Measurements from ENCODE around the gene KIAA0825. TPM values are rescaled to one million over a fixed set of nuclear protein-coding genes. Genes with fewer than 3 reads are reported as not detected.

Gene KIAA0825
- 2.9 and 3.4 TPM in 2 replicates for total RNA-seq
- 0.71 TPM for polyA plus RNA-seq (2012)

GRCh38 chr5:94618493-94619328 lies at the start of gene KIAA0825, which contains the start of gene SLF1:
Gene KIAA0825 (minus strand): TSS chr5:94618604. CDS start chr5:94537126, 81,478 bp downstream.
Gene SLF1 (plus strand): TSS chr5:94618669. CDS start chr5:94628811, 10,142 bp downstream.
- peak; percentile 90 for DNase-seq (ENCODE audit: low read depth)

- no peak for DNase-seq (ENCODE audit: low read depth)
Observed at GRCh38 chr5:94667937-94668336, 49.5 kb upstream of the KIAA0825 start.

DNA sequence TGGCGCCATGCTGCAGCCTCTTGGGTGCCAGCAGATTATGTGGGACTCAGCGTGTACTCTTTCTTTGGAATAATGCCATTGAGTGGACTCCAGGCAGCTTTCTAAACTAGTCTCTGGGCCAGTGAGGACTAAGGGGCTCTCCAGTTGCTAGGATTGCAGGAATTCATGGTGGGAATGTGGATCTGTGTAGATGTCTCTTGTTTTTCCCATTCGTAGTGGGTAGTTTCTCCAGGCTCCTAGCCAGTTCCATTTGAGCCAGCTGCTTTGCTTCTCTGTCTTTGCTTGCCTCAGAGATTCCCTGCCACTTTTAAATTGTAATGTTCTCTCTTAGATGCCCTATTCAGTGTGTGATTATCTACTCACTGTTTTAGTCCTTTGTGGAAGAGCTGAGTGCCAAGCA lies 42.7 kb upstream of the KIAA0825 start:
- DNase-seq (ENCODE audit: low read depth), result no peak

DNA sequence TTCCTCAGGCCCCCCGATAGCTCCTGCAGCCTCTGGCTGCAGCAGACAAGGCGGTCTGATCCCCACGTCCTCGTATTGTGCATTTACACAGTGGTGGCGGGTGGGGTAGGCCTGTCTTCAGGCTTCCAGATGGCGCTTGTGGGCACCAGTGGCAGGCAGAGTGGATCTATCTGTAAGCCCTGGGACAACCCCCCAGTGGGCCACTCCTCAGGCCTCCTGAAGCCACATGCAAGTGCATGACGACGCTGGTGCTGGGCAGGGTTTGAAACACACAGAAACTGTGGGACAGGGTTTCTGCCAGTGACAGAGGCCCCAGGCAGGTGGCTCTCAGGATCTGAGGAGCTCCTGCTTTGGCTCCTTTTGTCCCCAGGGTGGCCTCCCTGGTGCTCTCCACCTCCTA lies 42.1 kb upstream of the KIAA0825 start:
- no peak for DNase-seq (ENCODE audit: low read depth)

DNA sequence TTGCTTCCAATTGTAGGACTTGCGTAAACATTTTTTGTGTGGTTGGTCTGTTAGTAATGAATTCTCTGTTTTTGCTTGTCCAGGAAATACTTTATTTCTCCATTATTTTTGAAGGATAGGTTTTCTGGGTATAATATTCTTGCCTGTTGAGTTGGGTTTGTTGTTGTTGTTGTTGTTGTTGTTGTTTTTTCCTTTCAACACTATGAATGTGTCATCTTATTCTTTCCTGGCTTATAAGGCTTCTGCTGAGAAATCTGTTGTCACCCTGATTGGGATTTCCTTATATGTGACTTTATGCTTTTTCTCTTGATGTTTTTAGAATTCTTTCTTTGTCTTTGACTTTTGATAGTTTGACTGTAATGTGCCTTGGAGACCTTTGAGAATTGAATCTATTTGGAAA lies 39.9 kb upstream of the KIAA0825 start:
- no peak for DNase-seq (ENCODE audit: low read depth)

GRCh38 chr5:94649874-94650273 lies 31.5 kb upstream of the KIAA0825 start:
- DNase-seq (ENCODE audit: low read depth), result no peak

- no peak for DNase-seq (ENCODE audit: low read depth)
Observed at GRCh38 chr5:94646758-94647157, 28.4 kb upstream of the KIAA0825 start.

DNA sequence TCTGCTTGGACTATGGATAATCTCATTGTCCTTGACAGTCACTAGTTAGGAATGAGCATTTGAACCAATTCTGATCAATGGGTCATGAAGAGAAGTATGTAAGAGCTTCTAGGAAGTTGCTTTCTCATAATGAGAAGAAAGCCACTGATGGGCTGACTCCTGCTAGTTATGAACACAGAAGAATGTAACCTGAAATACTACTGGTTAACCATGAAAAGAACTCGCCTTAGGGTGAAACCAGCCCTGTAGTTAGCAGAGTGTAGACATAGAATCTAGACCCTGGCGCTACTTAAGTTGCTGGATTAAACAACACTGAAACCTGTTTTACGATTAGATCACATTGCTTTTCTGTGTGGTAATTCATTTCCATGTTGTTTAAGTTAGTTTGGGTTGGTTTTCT lies 26.6 kb upstream of the KIAA0825 start:
- no peak for DNase-seq (ENCODE audit: low read depth)

DNA sequence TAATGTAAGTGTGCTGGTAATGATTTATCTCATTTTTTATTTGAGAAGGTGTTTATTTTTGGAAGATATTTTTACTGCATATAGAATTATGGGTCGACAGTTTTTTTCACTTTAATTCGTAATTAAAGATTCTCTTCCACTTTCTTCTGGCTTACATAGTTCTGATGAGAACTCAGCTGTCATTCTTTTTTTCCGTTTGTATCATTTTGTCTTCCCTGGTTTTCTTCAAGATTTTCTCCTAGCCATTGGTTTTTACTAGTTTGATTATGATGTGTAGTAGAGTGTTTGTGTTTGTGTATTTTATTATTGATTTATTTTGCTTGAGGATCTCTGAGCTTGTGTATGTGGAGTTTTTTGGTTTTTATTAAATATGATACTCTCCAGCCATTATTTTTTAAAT lies 21.8 kb upstream of the KIAA0825 start:
- DNase-seq (ENCODE audit: low read depth), result no peak

- DNase-seq (ENCODE audit: low read depth), result no peak
Observed at GRCh38 chr5:94632024-94632423, 13.6 kb upstream of the KIAA0825 start.

GRCh38 chr5:94627191-94627590 lies 8.8 kb upstream of the KIAA0825 start:
- DNase-seq (ENCODE audit: low read depth), result no peak

- no peak for DNase-seq (ENCODE audit: low read depth)
Observed at GRCh38 chr5:94623877-94624276, 5.5 kb upstream of the KIAA0825 start.

- peak; percentile 52 for DNase-seq (ENCODE audit: low read depth)
Observed at GRCh38 chr5:94623011-94623410, 4.6 kb upstream of the KIAA0825 start.

DNA sequence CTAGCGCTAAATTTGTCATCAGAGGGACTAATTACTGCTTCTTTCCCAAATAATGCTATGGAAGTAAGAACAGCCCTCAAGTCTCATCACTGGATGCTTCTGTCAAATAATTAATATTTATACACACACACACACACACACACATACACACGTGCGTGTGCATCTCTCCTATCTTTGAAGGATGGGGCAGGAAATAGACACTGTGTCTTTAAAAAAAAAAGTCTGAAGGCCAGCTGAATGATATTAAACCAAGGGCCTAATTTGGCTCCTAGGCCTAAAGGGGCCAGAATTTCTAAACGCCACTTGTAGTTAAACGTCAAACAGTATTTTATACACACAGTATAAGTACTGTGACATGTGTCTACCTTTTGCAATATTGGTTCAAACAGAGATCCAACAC lies 3.4 kb upstream of the KIAA0825 start:
- DNase-seq (ENCODE audit: low read depth), result peak; percentile 7

DNA sequence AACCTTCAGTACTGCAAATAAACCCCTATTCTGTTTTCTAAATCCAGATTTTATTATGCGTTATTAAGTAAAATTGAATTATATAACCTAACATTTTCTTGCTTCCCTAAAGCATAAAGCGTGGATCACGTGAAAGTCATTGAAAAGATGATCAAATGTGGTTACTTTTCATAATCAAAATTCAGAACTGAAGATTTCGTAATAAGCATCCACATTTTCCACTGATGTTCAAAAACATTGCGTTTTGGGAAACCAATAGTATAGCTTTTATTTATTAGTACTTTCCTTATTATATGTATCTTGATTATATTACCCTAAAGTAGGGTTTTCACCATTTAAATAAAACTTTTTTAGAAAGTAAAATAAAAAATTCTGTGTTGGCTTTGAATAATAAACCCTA lies 1.9 kb upstream of the KIAA0825 start:
- no peak for DNase-seq (ENCODE audit: low read depth)

GRCh38 chr5:94618029-94618492 lies 343 bp downstream of the KIAA0825 start:
- peak; percentile 68 for DNase-seq (ENCODE audit: low read depth)

DNA sequence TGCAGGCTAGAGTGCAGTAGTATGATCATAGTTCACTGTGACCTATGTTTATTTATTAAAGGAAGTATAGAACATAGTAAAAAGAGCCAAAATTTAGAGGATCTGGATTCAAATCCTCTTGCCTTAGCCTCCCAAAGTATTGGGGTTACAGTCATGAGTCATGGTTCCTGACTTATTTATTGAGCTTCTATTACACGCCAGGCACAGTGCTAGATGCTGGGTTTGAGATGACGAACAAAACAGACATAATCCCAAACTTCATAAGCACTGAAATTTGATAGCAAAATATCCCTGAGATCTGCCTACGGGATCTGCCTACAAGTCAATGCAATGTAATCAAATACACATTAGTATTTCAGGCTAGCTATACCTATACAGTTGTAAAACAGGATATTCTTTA lies 2.5 kb downstream of the KIAA0825 start:
- no peak for DNase-seq (ENCODE audit: low read depth)

DNA sequence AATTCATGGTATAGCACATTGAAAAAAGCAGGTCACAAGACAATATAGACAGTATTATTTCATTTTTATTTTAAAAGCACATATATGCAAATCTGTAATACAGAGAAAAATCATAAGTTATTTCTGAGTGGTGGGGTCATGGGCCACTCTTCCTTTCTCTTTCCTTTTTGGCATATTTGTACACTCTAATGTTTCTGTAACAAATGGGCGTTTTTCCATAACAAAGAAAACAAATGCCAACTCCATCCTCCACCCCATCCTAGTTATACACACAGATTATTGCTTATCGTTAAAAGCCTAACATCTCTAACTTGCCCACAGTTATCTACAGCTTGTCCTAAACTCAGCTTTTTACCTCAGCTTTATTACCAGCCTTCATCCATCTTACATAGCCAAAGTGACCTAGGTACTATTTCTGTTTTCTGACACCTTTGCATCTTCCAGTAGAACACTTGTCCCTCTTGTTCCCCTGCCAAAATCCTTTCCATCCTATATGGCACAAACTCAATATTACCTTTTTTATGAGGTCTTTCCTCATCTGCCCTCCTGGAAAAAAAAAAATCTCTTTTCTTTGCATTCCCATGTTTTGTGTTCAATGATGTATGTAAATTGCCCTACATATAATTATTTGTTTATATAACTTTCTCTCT lies 4.1 kb downstream of the KIAA0825 start:
- no peak for DNase-seq (ENCODE audit: low read depth)

DNA sequence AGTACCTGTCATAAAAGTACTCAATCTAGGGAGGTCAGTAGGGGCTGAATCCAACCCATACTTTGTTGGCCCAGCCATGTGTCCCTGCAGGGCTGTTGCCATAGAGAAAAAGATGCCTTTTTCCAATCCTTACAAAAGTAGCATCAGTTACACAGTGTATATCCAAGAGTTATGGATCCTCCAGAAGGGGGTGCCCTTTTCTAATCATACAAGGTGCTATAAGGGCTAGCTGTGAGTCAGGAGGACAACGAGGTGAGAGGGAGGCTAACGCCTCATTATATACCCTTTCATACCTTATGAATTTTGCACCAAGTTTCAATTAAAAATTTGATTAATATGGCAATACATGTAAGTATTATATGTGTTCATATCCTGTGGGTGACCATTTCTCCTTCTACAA lies 4.8 kb downstream of the KIAA0825 start:
- DNase-seq (ENCODE audit: low read depth), result no peak

DNA sequence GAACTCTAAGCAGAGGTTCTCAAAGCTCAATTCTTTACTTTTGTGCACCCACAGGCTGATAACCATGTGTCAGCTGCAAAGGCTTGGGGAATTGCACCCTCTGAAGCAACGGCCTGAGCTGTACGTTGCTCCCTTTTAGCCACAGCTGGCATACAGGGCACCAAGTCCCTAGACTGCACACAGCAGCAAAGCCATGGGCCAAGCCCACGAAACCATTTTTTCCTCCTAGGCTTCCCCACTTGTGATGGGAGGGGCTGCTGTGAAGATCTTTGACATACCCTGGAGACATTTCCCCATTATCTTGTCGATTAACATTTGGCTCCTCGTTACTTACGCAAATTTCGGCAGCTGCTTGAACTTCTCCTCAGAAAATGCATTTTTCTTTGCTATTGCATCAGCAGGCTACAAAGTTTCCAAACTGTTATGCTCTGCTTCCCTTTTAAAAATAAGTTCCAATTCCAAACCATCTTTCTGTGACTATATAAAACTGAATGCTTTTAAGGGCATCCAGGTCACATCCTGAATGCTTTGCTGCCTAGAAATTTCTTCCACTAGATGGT lies 23.0 kb downstream of the KIAA0825 start:
- no peak for DNase-seq (ENCODE audit: low read depth)

DNA sequence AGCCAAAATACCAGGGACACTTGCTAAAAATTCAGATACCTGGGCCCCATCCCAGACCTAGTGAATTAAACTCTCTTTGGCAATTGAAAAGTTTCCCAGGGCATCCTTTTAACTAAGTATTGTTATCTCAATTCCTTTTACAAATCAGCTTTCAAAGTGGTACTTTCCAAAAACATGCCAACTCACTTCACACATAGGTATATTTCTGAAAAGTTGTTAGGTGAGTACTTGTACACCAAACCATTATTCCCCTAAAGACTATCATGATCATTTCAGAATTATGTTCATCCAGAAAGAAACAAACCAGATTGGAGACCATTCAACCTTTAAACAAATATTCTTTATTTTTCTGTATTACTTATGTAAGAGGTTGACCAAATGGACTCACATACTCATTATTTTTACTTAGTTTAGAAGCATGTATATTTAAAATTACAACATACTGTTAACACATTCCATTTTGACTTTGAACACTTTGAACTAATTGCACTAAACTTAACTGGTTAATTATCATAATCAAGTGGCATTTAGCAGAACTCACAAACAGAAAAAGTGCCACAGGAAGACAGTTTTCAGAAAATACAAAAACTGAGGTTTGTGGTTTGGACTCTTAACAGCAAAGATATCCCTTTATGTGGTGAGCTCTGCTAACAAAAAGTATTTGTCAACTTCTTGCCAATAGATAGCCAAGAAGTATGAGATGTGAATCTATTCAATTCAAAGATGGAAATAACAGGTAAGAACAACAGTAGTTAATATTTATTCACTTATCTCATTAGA lies 40.7 kb downstream of the KIAA0825 start:
- peak; percentile 10 for DNase-seq (ENCODE audit: low read depth)
